ENCODE data around the gene MFAP5.

The MFAP5 gene

GRCh38 chr12:8695116-8695515 lies 32.5 kb upstream of the MFAP5 start:
- TF ChIP-seq FOXP2 (optimal IDR thresholded peaks at IDR 0.05; ENCODE audit: borderline replicate concordance, extremely low read depth, extremely low read length, insufficient read depth) (no peak), TAF1 (IDR thresholded peaks at IDR 0.05; ENCODE audit: borderline replicate concordance, insufficient read depth, low read length) (no peak), POLR2AphosphoS5 (IDR thresholded peaks at IDR 0.05; ENCODE audit: low read depth, low read length) (no peak), SIN3A (IDR thresholded peaks at IDR 0.05; ENCODE audit: borderline replicate concordance, insufficient read depth, low read length) (no peak)
- TF ChIP-seq, protein P1, sequence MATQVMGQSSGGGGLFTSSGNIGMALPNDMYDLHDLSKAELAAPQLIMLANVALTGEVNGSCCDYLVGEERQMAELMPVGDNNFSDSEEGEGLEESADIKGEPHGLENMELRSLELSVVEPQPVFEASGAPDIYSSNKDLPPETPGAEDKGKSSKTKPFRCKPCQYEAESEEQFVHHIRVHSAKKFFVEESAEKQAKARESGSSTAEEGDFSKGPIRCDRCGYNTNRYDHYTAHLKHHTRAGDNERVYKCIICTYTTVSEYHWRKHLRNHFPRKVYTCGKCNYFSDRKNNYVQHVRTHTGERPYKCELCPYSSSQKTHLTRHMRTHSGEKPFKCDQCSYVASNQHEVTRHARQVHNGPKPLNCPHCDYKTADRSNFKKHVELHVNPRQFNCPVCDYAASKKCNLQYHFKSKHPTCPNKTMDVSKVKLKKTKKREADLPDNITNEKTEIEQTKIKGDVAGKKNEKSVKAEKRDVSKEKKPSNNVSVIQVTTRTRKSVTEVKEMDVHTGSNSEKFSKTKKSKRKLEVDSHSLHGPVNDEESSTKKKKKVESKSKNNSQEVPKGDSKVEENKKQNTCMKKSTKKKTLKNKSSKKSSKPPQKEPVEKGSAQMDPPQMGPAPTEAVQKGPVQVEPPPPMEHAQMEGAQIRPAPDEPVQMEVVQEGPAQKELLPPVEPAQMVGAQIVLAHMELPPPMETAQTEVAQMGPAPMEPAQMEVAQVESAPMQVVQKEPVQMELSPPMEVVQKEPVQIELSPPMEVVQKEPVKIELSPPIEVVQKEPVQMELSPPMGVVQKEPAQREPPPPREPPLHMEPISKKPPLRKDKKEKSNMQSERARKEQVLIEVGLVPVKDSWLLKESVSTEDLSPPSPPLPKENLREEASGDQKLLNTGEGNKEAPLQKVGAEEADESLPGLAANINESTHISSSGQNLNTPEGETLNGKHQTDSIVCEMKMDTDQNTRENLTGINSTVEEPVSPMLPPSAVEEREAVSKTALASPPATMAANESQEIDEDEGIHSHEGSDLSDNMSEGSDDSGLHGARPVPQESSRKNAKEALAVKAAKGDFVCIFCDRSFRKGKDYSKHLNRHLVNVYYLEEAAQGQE (IDR thresholded peaks at IDR 0.05; ENCODE audit: insufficient read depth in 1 of 2, low read depth in 2 of 2, low read length in 2 of 2): no peak

- TF ChIP-seq POLR2AphosphoS5 (IDR thresholded peaks at IDR 0.05; ENCODE audit: low read depth, low read length): 0 out of 2 replicates have a peak, but pooled peaks have one; percentile 45
- no peak for TF ChIP-seq FOXP2 (optimal IDR thresholded peaks at IDR 0.05; ENCODE audit: borderline replicate concordance, extremely low read depth, extremely low read length, insufficient read depth)
These were observed 29.9 kb upstream of the MFAP5 start for GRCh38 chr12:8692573-8692972.

DNA sequence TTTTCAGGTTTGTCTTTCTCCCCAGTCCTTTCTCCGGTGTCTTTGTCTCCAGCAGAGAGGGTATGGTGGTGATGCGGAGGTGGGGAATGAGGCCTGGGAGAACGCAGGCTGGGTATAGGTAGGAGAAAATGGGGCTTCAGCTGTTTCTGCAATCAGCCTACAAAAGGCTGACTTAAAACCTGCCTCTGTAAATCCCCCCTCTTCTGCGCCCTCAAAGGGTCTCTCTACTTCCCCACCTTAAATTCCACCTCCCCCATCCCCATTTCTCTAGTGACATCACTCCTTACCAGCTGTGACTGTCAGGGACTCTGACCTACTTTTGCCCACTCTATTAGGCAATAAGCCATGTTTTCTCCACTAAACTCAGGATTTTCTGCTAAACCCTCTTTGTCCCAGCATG lies 27.1 kb upstream of the MFAP5 start:
- TF ChIP-seq POLR2AphosphoS5 (IDR thresholded peaks at IDR 0.05; ENCODE audit: low read depth, low read length): no peak
- TF ChIP-seq, protein P1 (IDR thresholded peaks at IDR 0.05; ENCODE audit: insufficient read depth in 1 of 2, low read depth in 2 of 2, low read length in 2 of 2): no peak
- TF ChIP-seq TAF1 (IDR thresholded peaks at IDR 0.05; ENCODE audit: borderline replicate concordance, insufficient read depth, low read length): no peak
- no peak for TF ChIP-seq SIN3A (IDR thresholded peaks at IDR 0.05; ENCODE audit: borderline replicate concordance, insufficient read depth, low read length)
- TF ChIP-seq FOXP2 (optimal IDR thresholded peaks at IDR 0.05; ENCODE audit: borderline replicate concordance, extremely low read depth, extremely low read length, insufficient read depth): no peak

DNA sequence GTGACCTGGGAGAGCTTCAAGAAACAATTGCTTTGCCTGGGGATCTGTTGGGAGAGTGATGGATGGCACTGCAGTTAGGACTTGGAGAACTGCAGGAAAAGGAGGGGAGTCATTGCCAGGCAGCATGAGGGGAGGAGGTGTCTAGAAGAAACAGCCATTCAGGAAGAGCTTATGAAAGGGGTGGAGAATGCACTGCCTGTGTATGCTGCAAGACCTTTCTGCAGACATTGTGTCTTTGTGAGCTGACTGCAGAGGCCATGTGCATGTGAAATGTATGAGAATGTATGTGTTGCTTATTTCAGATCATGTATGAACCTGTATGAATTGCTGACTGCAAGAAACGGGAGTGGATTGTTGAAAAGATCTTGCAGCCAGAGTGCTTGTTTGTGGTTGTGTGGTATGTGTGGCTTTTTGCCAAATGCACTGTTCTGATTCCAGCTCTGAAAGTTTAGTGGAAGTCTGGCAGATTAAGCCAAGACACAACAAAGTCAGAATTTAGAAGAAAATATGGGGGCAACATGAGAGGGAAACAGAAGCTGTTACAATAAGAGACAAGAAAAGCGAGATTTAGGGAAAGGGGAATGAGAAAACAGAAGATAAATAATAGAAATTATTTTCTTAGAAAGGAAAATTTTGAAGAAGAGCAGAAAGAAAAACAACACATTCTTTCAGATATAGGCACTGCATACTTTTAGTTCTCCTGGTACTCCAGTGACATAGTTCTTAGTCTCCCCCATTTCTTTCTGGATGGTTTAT lies 25.4 kb upstream of the MFAP5 start:
- TF ChIP-seq POLR2AphosphoS5 (IDR thresholded peaks at IDR 0.05; ENCODE audit: low read depth, low read length): peak; percentile 68; the same call in 1 of the 2 replicates
- TF ChIP-seq TAF1 (IDR thresholded peaks at IDR 0.05; ENCODE audit: borderline replicate concordance, insufficient read depth, low read length): no peak

DNA sequence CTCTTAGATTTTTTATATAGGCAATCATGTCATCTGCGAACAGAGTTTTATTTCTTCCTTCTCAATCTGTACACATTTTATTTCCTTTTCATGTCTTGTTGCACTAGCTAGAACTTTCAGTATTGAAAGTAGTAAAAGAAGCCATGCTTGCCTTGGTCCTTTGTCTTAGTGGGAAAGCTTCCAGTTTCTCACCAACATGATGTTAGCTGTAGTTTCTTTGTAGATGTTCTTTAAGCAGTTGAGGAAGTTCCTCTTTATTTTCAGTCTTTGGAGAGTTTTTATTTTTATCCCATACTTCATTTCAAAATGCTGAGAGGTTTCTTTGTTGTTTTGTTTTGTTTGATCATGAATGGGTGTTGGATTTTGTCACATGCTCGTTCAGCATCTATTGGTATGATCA lies 22.4 kb upstream of the MFAP5 start:
- TF ChIP-seq TAF1 (IDR thresholded peaks at IDR 0.05; ENCODE audit: borderline replicate concordance, insufficient read depth, low read length): no peak
- TF ChIP-seq POLR2AphosphoS5 (IDR thresholded peaks at IDR 0.05; ENCODE audit: low read depth, low read length): no peak
- no peak for TF ChIP-seq SIN3A (IDR thresholded peaks at IDR 0.05; ENCODE audit: borderline replicate concordance, insufficient read depth, low read length)
- TF ChIP-seq, protein P1 (IDR thresholded peaks at IDR 0.05; ENCODE audit: insufficient read depth in 1 of 2, low read depth in 2 of 2, low read length in 2 of 2): no peak
- no peak for TF ChIP-seq FOXP2 (optimal IDR thresholded peaks at IDR 0.05; ENCODE audit: borderline replicate concordance, extremely low read depth, extremely low read length, insufficient read depth)

GRCh38 chr12:8681129-8681884 lies 18.7 kb upstream of the MFAP5 start:
- no peak for TF ChIP-seq TAF1 (IDR thresholded peaks at IDR 0.05; ENCODE audit: borderline replicate concordance, insufficient read depth, low read length)
- no peak for TF ChIP-seq POLR2AphosphoS5 (IDR thresholded peaks at IDR 0.05; ENCODE audit: low read depth, low read length)
- TF ChIP-seq SIN3A (IDR thresholded peaks at IDR 0.05; ENCODE audit: borderline replicate concordance, insufficient read depth, low read length): no peak

All from PFSK-1 (cell line).